Stomach (tissue), 4 donors: ENCODE data around the gene TPCN1.

Experiments used
- POLR2A ChIP-seq, 4 donors: fragments of 450-650 bp; IDR thresholded peaks; one replicate each; pipeline ENCODE4 v1.6.1; 2016; ENCODE audit warnings: antibody characterized with exemption in 4 of 4, control low read depth in 2 of 4, mild to moderate bottlenecking in 1 of 4, moderate library complexity in 1 of 4
- POLR2AphosphoS5 ChIP-seq, 3 donors: sonication (generic); formaldehyde crosslinking; IDR thresholded peaks; one replicate each; pipeline ENCODE4 v1.6.1; 2016; ENCODE audit warnings: antibody characterized with exemption in 3 of 3
- TF ChIP-seq, protein P1 (sequence below), 7 experiments: fragments of 450-650 bp in 4 of 7; fragments of 200-600 bp in 3 of 7; sonication (generic) in 3 of 7; IDR thresholded peaks; one replicate each; pipeline ENCODE4 v1.5.1; 2016 to 2019; ENCODE audit warnings: antibody characterized with exemption in 7 of 7, control low read depth in 2 of 7, mild to moderate bottlenecking in 1 of 7

DNA sequence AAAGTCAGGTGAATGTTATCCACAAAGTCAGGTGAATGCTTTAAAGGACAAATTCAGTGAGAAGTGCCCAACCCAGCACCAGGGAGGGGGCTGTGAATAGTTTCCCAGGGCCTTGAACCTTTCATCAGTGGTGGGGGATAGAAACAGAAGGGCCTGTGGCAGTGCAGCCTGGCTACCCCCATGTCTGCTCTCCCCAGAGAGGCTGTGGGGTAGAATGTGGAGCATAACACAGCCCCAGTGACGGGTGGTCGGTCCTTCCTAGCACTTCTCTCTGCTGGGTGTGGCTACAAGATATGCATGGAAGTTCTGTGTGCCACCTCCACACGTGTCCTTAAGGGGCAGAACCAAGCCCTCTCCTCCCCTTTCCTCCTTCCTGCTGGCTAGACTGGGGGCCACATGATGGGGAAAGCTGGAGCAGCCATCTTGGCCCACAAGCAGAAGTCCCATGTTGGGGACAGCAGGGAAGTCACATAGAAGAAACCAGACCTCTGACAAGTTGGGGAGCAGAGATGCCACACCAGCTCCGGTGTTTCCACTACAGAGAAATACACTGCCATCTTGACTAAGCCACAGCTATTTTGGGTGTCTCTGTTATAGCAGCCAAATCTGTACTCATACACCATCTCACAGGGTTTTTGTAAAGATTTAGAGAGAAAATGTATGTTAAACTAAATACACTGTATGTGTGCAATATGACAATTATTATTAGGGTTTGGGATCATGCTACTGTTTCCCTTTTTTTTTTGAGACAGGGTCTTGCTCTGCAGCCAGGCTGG lies 18.8 kb upstream of the TPCN1 start:
- TF ChIP-seq, protein P1, sequence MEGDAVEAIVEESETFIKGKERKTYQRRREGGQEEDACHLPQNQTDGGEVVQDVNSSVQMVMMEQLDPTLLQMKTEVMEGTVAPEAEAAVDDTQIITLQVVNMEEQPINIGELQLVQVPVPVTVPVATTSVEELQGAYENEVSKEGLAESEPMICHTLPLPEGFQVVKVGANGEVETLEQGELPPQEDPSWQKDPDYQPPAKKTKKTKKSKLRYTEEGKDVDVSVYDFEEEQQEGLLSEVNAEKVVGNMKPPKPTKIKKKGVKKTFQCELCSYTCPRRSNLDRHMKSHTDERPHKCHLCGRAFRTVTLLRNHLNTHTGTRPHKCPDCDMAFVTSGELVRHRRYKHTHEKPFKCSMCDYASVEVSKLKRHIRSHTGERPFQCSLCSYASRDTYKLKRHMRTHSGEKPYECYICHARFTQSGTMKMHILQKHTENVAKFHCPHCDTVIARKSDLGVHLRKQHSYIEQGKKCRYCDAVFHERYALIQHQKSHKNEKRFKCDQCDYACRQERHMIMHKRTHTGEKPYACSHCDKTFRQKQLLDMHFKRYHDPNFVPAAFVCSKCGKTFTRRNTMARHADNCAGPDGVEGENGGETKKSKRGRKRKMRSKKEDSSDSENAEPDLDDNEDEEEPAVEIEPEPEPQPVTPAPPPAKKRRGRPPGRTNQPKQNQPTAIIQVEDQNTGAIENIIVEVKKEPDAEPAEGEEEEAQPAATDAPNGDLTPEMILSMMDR (IDR thresholded peaks at IDR 0.05), result no peak
- TF ChIP-seq POLR2A (IDR thresholded peaks at IDR 0.05), result no peak
- no peak for TF ChIP-seq POLR2AphosphoS5 (IDR thresholded peaks at IDR 0.05)
